Liver (tissue), 9 donors: ENCODE results near the gene ITGB4. TPM values are rescaled to one million over a fixed set of nuclear protein-coding genes. Genes with fewer than 3 reads are reported as not detected.

Source experiments
- DNase-seq: peaks from one replicate; pipeline ENCODE4 v3.0.0-alpha.2; 2017; ENCODE audit warnings: low spot score
- H3K27ac ChIP-seq, 2 donors: one replicate each; pipeline ENCODE4 v1.7.0; 2013; ENCODE audit warnings: inconsistent platforms in 2 of 2, low read length in 2 of 2, control low read depth in 1 of 2, low read depth in 1 of 2, mild to moderate bottlenecking in 1 of 2
- H3K27me3 ChIP-seq, 4 donors: one replicate each; pipeline versions ENCODE4 v1.6.1 to v1.7.0; 2013; ENCODE audit warnings: low read length in 3 of 4, inconsistent platforms in 1 of 4, mild to moderate bottlenecking in 1 of 4, moderate library complexity in 1 of 4; ENCODE audit not compliant: control insufficient read depth in 4 of 4, insufficient read depth in 4 of 4
- H3K36me3 ChIP-seq, 4 donors: one replicate each; pipeline versions ENCODE4 v1.6.1 to v1.7.0; 2013; ENCODE audit warnings: low read length in 3 of 4, mild to moderate bottlenecking in 3 of 4, low read depth in 1 of 4, moderate library complexity in 1 of 4; ENCODE audit not compliant: control insufficient read depth in 4 of 4, insufficient read depth in 3 of 4
- H3K4me1 ChIP-seq, 4 donors: one replicate each; pipeline versions ENCODE4 v1.6.1 to v1.7.0; 2013; ENCODE audit warnings: low read length in 3 of 4, mild to moderate bottlenecking in 3 of 4, moderate library complexity in 1 of 4; ENCODE audit not compliant: control insufficient read depth in 4 of 4, insufficient read depth in 4 of 4
- H3K4me3 ChIP-seq, 3 donors: one replicate each; pipeline versions ENCODE4 v1.6.1 to v1.7.0; 2013; ENCODE audit warnings: low read length in 3 of 3, control low read depth in 1 of 3, low read depth in 1 of 3, mild to moderate bottlenecking in 1 of 3
- H3K9ac ChIP-seq, 2 donors: one replicate each; pipeline ENCODE4 v1.7.0; 2013; ENCODE audit warnings: low read length in 2 of 2, mild to moderate bottlenecking in 2 of 2, moderate library complexity in 2 of 2, control low read depth in 1 of 2, low read depth in 1 of 2
- H3K9me3 ChIP-seq, 4 donors: one replicate each; pipeline versions ENCODE4 v1.6.1 to v1.7.0; 2013; ENCODE audit warnings: low read length in 3 of 4; ENCODE audit not compliant: control insufficient read depth in 4 of 4
- ATF3 ChIP-seq: IDR thresholded peaks from 2 replicates; pipeline ENCODE4 v1.6.1; 2016; ENCODE audit warnings: antibody characterized with exemption
- CTCF ChIP-seq: fragments of 150-350 bp; IDR thresholded peaks from 2 replicates; pipeline ENCODE4 v1.5.1; 2017; ENCODE audit warnings: improper control_type of control experiment, low read depth, low read length; ENCODE audit not compliant: missing input control
- EGR1 ChIP-seq, 2 donors: IDR thresholded peaks; 2 replicates each; pipeline ENCODE4 v1.6.1; 2016 to 2018; ENCODE audit warnings: antibody characterized with exemption in 2 of 2, low read depth in 2 of 2
- FOXA1 ChIP-seq: IDR thresholded peaks from 2 replicates; pipeline ENCODE4 v1.6.1; 2016; ENCODE audit warnings: antibody characterized with exemption
- FOXA2 ChIP-seq: IDR thresholded peaks from 2 replicates; pipeline ENCODE4 v1.6.1; 2016; ENCODE audit warnings: antibody characterized with exemption
- GABPA ChIP-seq, 2 donors: IDR thresholded peaks in 1 of 2; conservative IDR thresholded peaks in 1 of 2; 2 replicates each; pipeline ENCODE4 v1.6.1; 2016; ENCODE audit warnings: antibody characterized with exemption in 2 of 2, mild to moderate bottlenecking in 1 of 2, moderate library complexity in 1 of 2
- HNF4G ChIP-seq: IDR thresholded peaks from 2 replicates; pipeline ENCODE4 v1.6.1; 2016; ENCODE audit warnings: antibody characterized with exemption
- JUND ChIP-seq, 2 donors: IDR thresholded peaks; 2 replicates each; pipeline ENCODE4 v1.6.1; 2016; ENCODE audit warnings: antibody characterized with exemption in 2 of 2
- NR2F2 ChIP-seq: IDR thresholded peaks from 2 replicates; pipeline ENCODE4 v1.6.1; 2016; ENCODE audit warnings: antibody characterized with exemption
- RAD21 ChIP-seq, 2 donors: IDR thresholded peaks; 2 replicates each; pipeline ENCODE4 v1.6.1; 2016; ENCODE audit warnings: antibody characterized with exemption in 2 of 2, mild to moderate bottlenecking in 2 of 2
- RXRA ChIP-seq, 2 donors: IDR thresholded peaks; 2 replicates each; pipeline ENCODE4 v1.6.1; 2017 to 2018; ENCODE audit warnings: antibody characterized with exemption in 2 of 2, mild to moderate bottlenecking in 1 of 2
- TAF1 ChIP-seq: conservative IDR thresholded peaks from 2 replicates; pipeline ENCODE4 v1.6.1; 2016; ENCODE audit warnings: antibody characterized with exemption, mild to moderate bottlenecking
- YY1 ChIP-seq: IDR thresholded peaks from 2 replicates; pipeline ENCODE4 v1.6.1; 2016; ENCODE audit warnings: antibody characterized with exemption, mild to moderate bottlenecking
- WGBS: extraction: QIAGEN DNeasy Blood & Tissue Kit; methylation state at CpG from one replicate; pipeline ENCODE4 v1.1.7; 2013; 5-methylcytosine and 5-hydroxymethylcytosine counted together
- polyA plus RNA-seq, 2 donors: library from polyadenylated mRNA; stranded (reverse) in 1 of 2; unstranded in 1 of 2; fragments of 200-250 nt in 1 of 2; fragments of >200 nt in 1 of 2; fragmentation: Nextera tagmentation in 1 of 2; extraction: Ambion mirVana in 1 of 2; gene quantifications; one replicate each; pipeline versions ENCODE4 v1.2.1 to v1.2.3, GENCODE V29; 2013 to 2015
- total RNA-seq, 2 donors: library from RNA; depleted of rRNA; stranded (reverse); fragments of >200 nt; gene quantifications; one replicate each; pipeline ENCODE4 v1.2.3, GENCODE V29; 2014
- TF ChIP-seq, protein P1 (sequence below): IDR thresholded peaks from 2 replicates; pipeline ENCODE4 v1.6.1; 2016; ENCODE audit warnings: antibody characterized with exemption
- TF ChIP-seq, protein P2 (sequence below): IDR thresholded peaks from 2 replicates; pipeline ENCODE4 v1.6.1; 2016; ENCODE audit warnings: antibody characterized with exemption
- donor health status: healthy.
- donor health status: healthy.
- donor health status: healthy.
- donor health status: healthy.
- donor health status: healthy.

ITGB4 gene
- total and polyA plus RNA-seq, 4 donors, result 0.42 to 1.4 (median 1.3) TPM

GRCh38 chr17:75783069-75783783 lies 62.0 kb downstream of the ITGB4 start:
- Histone ChIP-seq H3K27me3 (no peaks in the 10 kb centered on the region), H3K36me3 (peaks cover 0 to 5% (median 2%) of the 10 kb centered on the region in 4 donors), H3K4me1 (peaks cover 2 to 32% (median 10%) of the 10 kb centered on the region in 4 donors), H3K9ac (peak overlapping the region; percentile 38 to 97), H3K4me3 (no peak overlapping the region), H3K27ac (peak overlapping the region; percentile 96 to 99), H3K9me3 (no peaks in the 10 kb centered on the region)
- DNase-seq, result no peak
- 23% methylated on average over 6 of the region's 6 CpGs for WGBS
- TF ChIP-seq RXRA (IDR thresholded peaks at IDR 0.05) (no peak), JUND (IDR thresholded peaks at IDR 0.05) (peak in 1 of 2 donors; percentile 18), RAD21 (IDR thresholded peaks at IDR 0.05) (peak; percentile 39 to 47), CTCF (peak; percentile 57)

DNA sequence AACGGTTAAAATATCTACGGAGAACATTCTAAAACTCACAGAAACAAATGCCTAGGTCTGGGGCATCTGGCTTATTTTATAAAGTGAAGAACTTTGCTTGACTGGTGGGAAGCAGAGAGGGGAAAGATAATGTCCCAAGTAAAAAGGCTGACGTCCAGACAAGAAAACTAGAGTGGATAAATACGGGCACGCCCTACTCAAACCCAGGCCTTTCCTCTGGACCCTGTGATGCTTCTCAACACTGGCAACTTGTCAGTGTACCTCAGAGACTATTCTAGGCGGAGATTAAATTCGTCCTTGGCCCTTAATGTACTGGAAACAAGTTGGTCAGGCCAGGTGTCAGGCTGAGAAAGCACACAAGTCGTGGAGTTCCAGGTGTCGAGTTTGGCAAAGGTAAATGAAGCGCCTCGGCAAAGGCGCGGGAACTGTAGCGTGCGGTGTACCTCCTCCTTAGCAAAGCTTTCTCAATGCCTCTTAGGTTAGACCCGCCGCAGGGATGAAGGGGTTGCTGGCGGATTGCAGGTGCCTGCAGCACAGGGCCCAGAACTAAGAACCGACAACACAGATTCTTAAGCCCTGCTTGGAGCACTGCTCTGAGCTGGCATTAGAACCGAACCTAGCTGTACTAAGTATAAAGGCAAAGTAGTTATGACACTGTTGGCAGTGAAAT lies 62.7 kb downstream of the ITGB4 start:
- Histone ChIP-seq H3K27ac (peak overlapping the region; percentile 96 to 99), H3K4me1 (peaks cover 2 to 27% (median 10%) of the 10 kb centered on the region in 4 donors), H3K4me3 (peak overlapping the region; percentile 16 to 74 (median 47)), H3K9me3 (no peaks in the 10 kb centered on the region), H3K27me3 (no peaks in the 10 kb centered on the region), H3K36me3 (no peaks in the 10 kb centered on the region), H3K9ac (peak overlapping the region; percentile 76 to 97)
- DNase-seq, result no peak
- no peak for TF ChIP-seq JUND (IDR thresholded peaks at IDR 0.05)
- TF ChIP-seq TAF1, result no peak
- TF ChIP-seq, protein P1, sequence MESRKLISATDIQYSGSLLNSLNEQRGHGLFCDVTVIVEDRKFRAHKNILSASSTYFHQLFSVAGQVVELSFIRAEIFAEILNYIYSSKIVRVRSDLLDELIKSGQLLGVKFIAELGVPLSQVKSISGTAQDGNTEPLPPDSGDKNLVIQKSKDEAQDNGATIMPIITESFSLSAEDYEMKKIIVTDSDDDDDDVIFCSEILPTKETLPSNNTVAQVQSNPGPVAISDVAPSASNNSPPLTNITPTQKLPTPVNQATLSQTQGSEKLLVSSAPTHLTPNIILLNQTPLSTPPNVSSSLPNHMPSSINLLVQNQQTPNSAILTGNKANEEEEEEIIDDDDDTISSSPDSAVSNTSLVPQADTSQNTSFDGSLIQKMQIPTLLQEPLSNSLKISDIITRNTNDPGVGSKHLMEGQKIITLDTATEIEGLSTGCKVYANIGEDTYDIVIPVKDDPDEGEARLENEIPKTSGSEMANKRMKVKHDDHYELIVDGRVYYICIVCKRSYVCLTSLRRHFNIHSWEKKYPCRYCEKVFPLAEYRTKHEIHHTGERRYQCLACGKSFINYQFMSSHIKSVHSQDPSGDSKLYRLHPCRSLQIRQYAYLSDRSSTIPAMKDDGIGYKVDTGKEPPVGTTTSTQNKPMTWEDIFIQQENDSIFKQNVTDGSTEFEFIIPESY, result no peak
- no peak for TF ChIP-seq NR2F2
- TF ChIP-seq RXRA (IDR thresholded peaks at IDR 0.05), result no peak
- TF ChIP-seq, protein P2, sequence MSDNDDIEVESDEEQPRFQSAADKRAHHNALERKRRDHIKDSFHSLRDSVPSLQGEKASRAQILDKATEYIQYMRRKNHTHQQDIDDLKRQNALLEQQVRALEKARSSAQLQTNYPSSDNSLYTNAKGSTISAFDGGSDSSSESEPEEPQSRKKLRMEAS, result no peak
- TF ChIP-seq FOXA1, result no peak
- no peak for TF ChIP-seq HNF4G
- no peak for TF ChIP-seq ATF3
- no peak for TF ChIP-seq YY1
- no peak for TF ChIP-seq EGR1 (IDR thresholded peaks at IDR 0.05; ENCODE audit: low read depth in 2 of 2)
- no peak for TF ChIP-seq GABPA (IDR thresholded peaks at IDR 0.05 in 1 of 2, conservative IDR thresholded peaks at IDR 0.05 in 1 of 2)
- no peak for TF ChIP-seq FOXA2
- 58% methylated on average over 20 of the region's 20 CpGs for WGBS
